HG02852 (cell line): ENCODE measurements around the gene SOX9.
"Not testable (repeated sequence)": the region's sequence is repeated elsewhere in the genome, so short reads cannot be mapped to it uniquely, and the experiment has no call there.

Experiments used
- ATAC-seq: cut with Tn5 transposase; IDR thresholded peaks from one replicate; pipeline ENCODE4 v1.9.1; 2021; ENCODE audit warnings: mild to moderate bottlenecking, moderate library complexity; ENCODE audit not compliant: unreplicated experiment

SOX9 gene

GRCh38 chr17:72110942-72111318 is 9.9 kb upstream of the SOX9 start:
- ATAC-seq, result no peak

GRCh38 chr17:72111336-72111923 is 9.4 kb upstream of the SOX9 start:
- ATAC-seq, result no peak

GRCh38 chr17:72111926-72112325 is 8.9 kb upstream of the SOX9 start:
- ATAC-seq, result not testable (repeated sequence)

- ATAC-seq, result no peak
These were observed 7.1 kb upstream of the SOX9 start for GRCh38 chr17:72113751-72114150.

GRCh38 chr17:72115781-72116525 is 4.9 kb upstream of the SOX9 start:
- no peak for ATAC-seq

GRCh38 chr17:72116661-72117521 is 3.9 kb upstream of the SOX9 start:
- no peak for ATAC-seq

- no peak for ATAC-seq
These were observed 3.1 kb upstream of the SOX9 start for GRCh38 chr17:72117535-72118334.

- no peak for ATAC-seq
These were observed 2.3 kb upstream of the SOX9 start for GRCh38 chr17:72118335-72119076.

GRCh38 chr17:72119077-72119872 is 1.5 kb upstream of the SOX9 start:
- ATAC-seq, result no peak

- no peak for ATAC-seq
These were observed 763 bp upstream of the SOX9 start for GRCh38 chr17:72119873-72120641.

GRCh38 chr17:72121164-72122009 is 567 bp downstream of the SOX9 start:
- peak; percentile 17 for ATAC-seq

- no peak for ATAC-seq
These were observed 1.4 kb downstream of the SOX9 start for GRCh38 chr17:72122010-72122764.

- no peak for ATAC-seq
These were observed 2.1 kb downstream of the SOX9 start for GRCh38 chr17:72122765-72123529.

GRCh38 chr17:72123530-72124437 is 3.0 kb downstream of the SOX9 start:
- no peak for ATAC-seq

- no peak for ATAC-seq
These were observed 3.6 kb downstream of the SOX9 start for GRCh38 chr17:72124438-72124775.
